HCT116 (cell line): ENCODE measurements around the gene RBM38.

Experiments
- EGR1 ChIP-seq: IDR thresholded peaks from 2 replicates; pipeline ENCODE4 v1.6.1; 2012; ENCODE audit warnings: low read depth
- EZH2phosphoT487 ChIP-seq: fragments of 200-600 bp; IDR thresholded peaks from 2 replicates; pipeline ENCODE4 v1.6.1; 2018; ENCODE audit warnings: antibody characterized with exemption, borderline replicate concordance
- FOSL1 ChIP-seq: IDR thresholded peaks from 2 replicates; pipeline ENCODE4 v1.6.1; 2012; ENCODE audit warnings: low read depth
- POLR2A ChIP-seq: IDR thresholded peaks from 2 replicates; pipeline ENCODE4 v1.7.0; 2011; ENCODE audit warnings: borderline replicate concordance; ENCODE audit not compliant: insufficient read depth, insufficient read length; ENCODE audit errors: extremely low read depth
- POLR2AphosphoS5 ChIP-seq: IDR thresholded peaks from 2 replicates; pipeline ENCODE4 v1.6.1; 2011; ENCODE audit warnings: mild to moderate bottlenecking, low read depth, low read length, moderate library complexity
- RAD21 ChIP-seq: IDR thresholded peaks from 2 replicates; pipeline ENCODE4 v1.6.1; 2012; ENCODE audit warnings: low read depth, mild to moderate bottlenecking
- SIN3A ChIP-seq: IDR thresholded peaks from 2 replicates; pipeline ENCODE4 v1.6.1; 2012; ENCODE audit warnings: low read depth
- ZNF274 ChIP-seq: fragments of 200-500 bp; sonication (Bioruptor generic); IDR thresholded peaks from 2 replicates; pipeline ENCODE4 v1.6.1; 2014; ENCODE audit warnings: mild to moderate bottlenecking, low read depth, low read length, inconsistent platforms
- TF ChIP-seq, protein P1 (sequence below): IDR thresholded peaks from 2 replicates; pipeline ENCODE4 v1.6.1; 2011; ENCODE audit warnings: mild to moderate bottlenecking, low read length, moderate library complexity; ENCODE audit not compliant: insufficient replicate concordance; ENCODE audit errors: extremely low read depth
- TF ChIP-seq, protein P2 (sequence below): IDR thresholded peaks from 2 replicates; pipeline ENCODE4 v1.6.1; 2012; ENCODE audit warnings: low read depth
- TF ChIP-seq, protein P3 (sequence below), 3 experiments: fragments of 200-600 bp in 1 of 3; sonication (generic) in 1 of 3; IDR thresholded peaks in 2 of 3; conservative IDR thresholded peaks in 1 of 3; 2 replicates each; pipeline ENCODE4 v1.5.1; 2012 to 2017; ENCODE audit warnings: low read depth in 2 of 3, low read length in 2 of 3, antibody characterized with exemption in 1 of 3, borderline replicate concordance in 1 of 3, control low read depth in 1 of 3, mild to moderate bottlenecking in 1 of 3, mixed read lengths in 1 of 3, mixed run types in 1 of 3, moderate library complexity in 1 of 3; ENCODE audit not compliant: insufficient read depth in 1 of 3

DNA sequence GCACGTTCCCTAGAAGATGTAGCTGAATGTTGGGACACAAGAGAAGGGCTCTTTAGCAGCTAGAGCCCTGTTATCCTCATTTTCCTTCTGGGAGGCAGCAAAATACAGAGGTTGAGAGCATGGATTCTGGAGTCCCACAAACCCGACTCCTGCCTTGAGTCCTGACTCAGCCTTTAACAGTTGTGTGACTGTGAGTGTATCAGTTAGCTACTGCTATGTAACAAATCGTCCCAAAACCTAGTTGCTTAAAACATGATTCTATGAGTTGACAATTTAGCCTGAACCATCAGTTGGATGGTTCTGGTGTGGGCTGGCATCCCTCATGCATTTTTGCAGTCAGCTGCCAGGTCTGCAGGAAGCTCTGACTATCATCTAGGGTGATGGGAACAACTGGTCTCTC, 54.6 kb downstream of the RBM38 start:
- TF ChIP-seq, protein P1, sequence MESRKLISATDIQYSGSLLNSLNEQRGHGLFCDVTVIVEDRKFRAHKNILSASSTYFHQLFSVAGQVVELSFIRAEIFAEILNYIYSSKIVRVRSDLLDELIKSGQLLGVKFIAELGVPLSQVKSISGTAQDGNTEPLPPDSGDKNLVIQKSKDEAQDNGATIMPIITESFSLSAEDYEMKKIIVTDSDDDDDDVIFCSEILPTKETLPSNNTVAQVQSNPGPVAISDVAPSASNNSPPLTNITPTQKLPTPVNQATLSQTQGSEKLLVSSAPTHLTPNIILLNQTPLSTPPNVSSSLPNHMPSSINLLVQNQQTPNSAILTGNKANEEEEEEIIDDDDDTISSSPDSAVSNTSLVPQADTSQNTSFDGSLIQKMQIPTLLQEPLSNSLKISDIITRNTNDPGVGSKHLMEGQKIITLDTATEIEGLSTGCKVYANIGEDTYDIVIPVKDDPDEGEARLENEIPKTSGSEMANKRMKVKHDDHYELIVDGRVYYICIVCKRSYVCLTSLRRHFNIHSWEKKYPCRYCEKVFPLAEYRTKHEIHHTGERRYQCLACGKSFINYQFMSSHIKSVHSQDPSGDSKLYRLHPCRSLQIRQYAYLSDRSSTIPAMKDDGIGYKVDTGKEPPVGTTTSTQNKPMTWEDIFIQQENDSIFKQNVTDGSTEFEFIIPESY = no peak
- TF ChIP-seq, protein P2, sequence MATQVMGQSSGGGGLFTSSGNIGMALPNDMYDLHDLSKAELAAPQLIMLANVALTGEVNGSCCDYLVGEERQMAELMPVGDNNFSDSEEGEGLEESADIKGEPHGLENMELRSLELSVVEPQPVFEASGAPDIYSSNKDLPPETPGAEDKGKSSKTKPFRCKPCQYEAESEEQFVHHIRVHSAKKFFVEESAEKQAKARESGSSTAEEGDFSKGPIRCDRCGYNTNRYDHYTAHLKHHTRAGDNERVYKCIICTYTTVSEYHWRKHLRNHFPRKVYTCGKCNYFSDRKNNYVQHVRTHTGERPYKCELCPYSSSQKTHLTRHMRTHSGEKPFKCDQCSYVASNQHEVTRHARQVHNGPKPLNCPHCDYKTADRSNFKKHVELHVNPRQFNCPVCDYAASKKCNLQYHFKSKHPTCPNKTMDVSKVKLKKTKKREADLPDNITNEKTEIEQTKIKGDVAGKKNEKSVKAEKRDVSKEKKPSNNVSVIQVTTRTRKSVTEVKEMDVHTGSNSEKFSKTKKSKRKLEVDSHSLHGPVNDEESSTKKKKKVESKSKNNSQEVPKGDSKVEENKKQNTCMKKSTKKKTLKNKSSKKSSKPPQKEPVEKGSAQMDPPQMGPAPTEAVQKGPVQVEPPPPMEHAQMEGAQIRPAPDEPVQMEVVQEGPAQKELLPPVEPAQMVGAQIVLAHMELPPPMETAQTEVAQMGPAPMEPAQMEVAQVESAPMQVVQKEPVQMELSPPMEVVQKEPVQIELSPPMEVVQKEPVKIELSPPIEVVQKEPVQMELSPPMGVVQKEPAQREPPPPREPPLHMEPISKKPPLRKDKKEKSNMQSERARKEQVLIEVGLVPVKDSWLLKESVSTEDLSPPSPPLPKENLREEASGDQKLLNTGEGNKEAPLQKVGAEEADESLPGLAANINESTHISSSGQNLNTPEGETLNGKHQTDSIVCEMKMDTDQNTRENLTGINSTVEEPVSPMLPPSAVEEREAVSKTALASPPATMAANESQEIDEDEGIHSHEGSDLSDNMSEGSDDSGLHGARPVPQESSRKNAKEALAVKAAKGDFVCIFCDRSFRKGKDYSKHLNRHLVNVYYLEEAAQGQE = no peak
- TF ChIP-seq POLR2A (no peak), POLR2AphosphoS5 (no peak), RAD21 (no peak), SIN3A (no peak), EGR1 (no peak), EZH2phosphoT487 (no peak), ZNF274 (no peak), FOSL1 (no peak)
- TF ChIP-seq, protein P3, sequence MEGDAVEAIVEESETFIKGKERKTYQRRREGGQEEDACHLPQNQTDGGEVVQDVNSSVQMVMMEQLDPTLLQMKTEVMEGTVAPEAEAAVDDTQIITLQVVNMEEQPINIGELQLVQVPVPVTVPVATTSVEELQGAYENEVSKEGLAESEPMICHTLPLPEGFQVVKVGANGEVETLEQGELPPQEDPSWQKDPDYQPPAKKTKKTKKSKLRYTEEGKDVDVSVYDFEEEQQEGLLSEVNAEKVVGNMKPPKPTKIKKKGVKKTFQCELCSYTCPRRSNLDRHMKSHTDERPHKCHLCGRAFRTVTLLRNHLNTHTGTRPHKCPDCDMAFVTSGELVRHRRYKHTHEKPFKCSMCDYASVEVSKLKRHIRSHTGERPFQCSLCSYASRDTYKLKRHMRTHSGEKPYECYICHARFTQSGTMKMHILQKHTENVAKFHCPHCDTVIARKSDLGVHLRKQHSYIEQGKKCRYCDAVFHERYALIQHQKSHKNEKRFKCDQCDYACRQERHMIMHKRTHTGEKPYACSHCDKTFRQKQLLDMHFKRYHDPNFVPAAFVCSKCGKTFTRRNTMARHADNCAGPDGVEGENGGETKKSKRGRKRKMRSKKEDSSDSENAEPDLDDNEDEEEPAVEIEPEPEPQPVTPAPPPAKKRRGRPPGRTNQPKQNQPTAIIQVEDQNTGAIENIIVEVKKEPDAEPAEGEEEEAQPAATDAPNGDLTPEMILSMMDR (IDR thresholded peaks at IDR 0.05 in 2 of 3, conservative IDR thresholded peaks at IDR 0.05 in 1 of 3; ENCODE audit: borderline replicate concordance in 1 of 3, insufficient read depth in 1 of 3, low read depth in 2 of 3, low read length in 2 of 3) = no peak
